Suprapubic skin (tissue), 4 donors: ENCODE measurements around the gene TSPAN18.

ENCODE experiments used
- CTCF ChIP-seq, 2 donors: fragments of 200-600 bp in 1 of 2; fragments of 450-650 bp in 1 of 2; sonication (generic) in 1 of 2; IDR thresholded peaks; one replicate each; pipeline ENCODE4 v1.5.1; 2016 to 2019; ENCODE audit warnings: antibody characterized with exemption in 2 of 2, mild to moderate bottlenecking in 1 of 2, moderate library complexity in 1 of 2
- EP300 ChIP-seq: sonication (generic); formaldehyde crosslinking; IDR thresholded peaks from one replicate; pipeline ENCODE4 v1.6.1; 2017; ENCODE audit warnings: antibody characterized with exemption
- POLR2A ChIP-seq, 2 donors: fragments of 450-650 bp; IDR thresholded peaks; one replicate each; pipeline ENCODE4 v1.6.1; 2017; ENCODE audit warnings: antibody characterized with exemption in 2 of 2, mild to moderate bottlenecking in 2 of 2, moderate library complexity in 2 of 2
- POLR2AphosphoS5 ChIP-seq, 3 donors: sonication (generic); formaldehyde crosslinking; IDR thresholded peaks; one replicate each; pipeline ENCODE4 v1.6.1; 2017; ENCODE audit warnings: antibody characterized with exemption in 3 of 3

- TF ChIP-seq POLR2A (IDR thresholded peaks at IDR 0.05) (no peak), CTCF (IDR thresholded peaks at IDR 0.05) (no peak), EP300 (no peak), POLR2AphosphoS5 (IDR thresholded peaks at IDR 0.05) (no peak)
Measured at GRCh38 chr11:44774108-44774507, 47.3 kb downstream of the TSPAN18 start.
